ENCODE results near the gene BABAM2. TPM values are rescaled to one million over a fixed set of nuclear protein-coding genes. Genes with fewer than 3 reads are reported as not detected.

The BABAM2 gene
- total and polyA plus RNA-seq, 2 experiments from 2014 or later: 17.8 to 21.5 TPM

DNA sequence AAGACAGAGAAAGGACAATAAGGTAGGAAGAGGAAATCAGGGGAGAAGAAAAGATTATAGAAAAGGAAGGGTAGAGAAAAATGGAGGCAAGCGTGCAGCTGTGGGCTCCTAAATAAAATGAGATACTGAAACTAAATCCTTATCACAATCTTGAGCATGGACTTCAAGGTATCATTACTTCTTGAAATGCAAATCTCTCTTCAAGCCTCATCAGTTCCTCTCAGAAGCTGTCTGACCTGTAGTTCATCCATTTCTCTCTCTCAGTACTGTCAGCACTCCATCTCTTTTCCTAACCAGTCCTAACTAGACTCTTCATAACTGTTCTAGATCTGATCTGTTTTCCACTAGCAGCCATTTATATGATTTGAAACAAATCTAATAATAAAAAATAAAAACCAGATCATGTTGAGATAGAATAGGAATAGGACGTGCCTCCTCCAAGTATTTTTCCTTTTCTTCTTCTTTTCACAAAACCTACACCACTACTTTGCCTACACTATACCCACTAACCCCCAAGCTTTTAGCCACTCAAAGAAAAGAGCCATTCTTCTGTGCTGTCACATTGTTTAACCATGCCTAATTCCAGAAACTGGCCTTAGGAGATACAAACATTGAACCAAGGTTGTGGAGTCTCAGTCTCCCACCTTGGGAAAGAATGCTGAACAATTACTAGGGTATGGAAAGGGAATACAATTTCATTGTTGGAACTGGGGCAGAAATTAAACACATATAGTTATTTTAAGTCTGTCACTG is 21.1 kb downstream of the BABAM2 start:
- Histone ChIP-seq H3F3A (replicated peaks; ENCODE audit: low read depth) (no peaks in the 10 kb centered on the region), H3K27ac (ENCODE audit: low read depth) (no peak overlapping the region), H4K20me1 (replicated peaks; ENCODE audit: insufficient read depth) (no peaks in the 10 kb centered on the region), H3K4me2 (no peak overlapping the region), H3K4me1 (ENCODE audit: insufficient read depth) (peaks cover 9% of the 10 kb centered on the region; the same call in 1 of the 2 replicates), H3K79me2 (replicated peaks; ENCODE audit: insufficient read depth) (no peaks in the 10 kb centered on the region), H2AFZ (no peak overlapping the region), H3K36me3 (ENCODE audit: insufficient read depth) (no peaks in the 10 kb centered on the region), H3K9me2 (ENCODE audit: insufficient read depth) (no peaks in the 10 kb centered on the region), H3K4me3 (no peak overlapping the region), H3K27me3 (ENCODE audit: insufficient read depth) (no peaks in the 10 kb centered on the region)
- Mint-ChIP-seq H3K27ac (peak overlapping the region; percentile 6; the same call in 1 of the 2 replicates), H3K27me3 (ENCODE audit: insufficient read depth, low read depth, poor library complexity) (no peaks in the 10 kb centered on the region), H3K36me3 (ENCODE audit: low read depth) (no peaks in the 10 kb centered on the region), H3K4me3 (no peak overlapping the region), H3K4me1 (peaks cover 8% of the 10 kb centered on the region; the same call in 2 of the 3 replicates), H3K9me3 (no peaks in the 10 kb centered on the region)
- ATAC-seq: no peak
- TF ChIP-seq ZNF331 (CRISPR knock-in tag; IDR thresholded peaks at IDR 0.05; ENCODE audit: low read depth) (no peak), ETS1 (IDR thresholded peaks at IDR 0.05) (no peak), STAT1 (IDR thresholded peaks at IDR 0.05; ENCODE audit: unreplicated experiment) (no peak), ZNF114 (CRISPR knock-in tag; IDR thresholded peaks at IDR 0.05) (no peak), EZH2phosphoT487 (IDR thresholded peaks at IDR 0.05; ENCODE audit: unreplicated experiment) (no peak), CREB1 (CRISPR knock-in tag; IDR thresholded peaks at IDR 0.05; ENCODE audit: low read depth) (no peak), ZNF462 (CRISPR knock-in tag; IDR thresholded peaks at IDR 0.05) (no peak), REST (IDR thresholded peaks at IDR 0.05; ENCODE audit: unreplicated experiment) (no peak), JUNB (IDR thresholded peaks at IDR 0.05; ENCODE audit: unreplicated experiment) (no peak), POLR2AphosphoS5 (IDR thresholded peaks at IDR 0.05; ENCODE audit: low read depth) (no peak)
- TF ChIP-seq, protein P1, sequence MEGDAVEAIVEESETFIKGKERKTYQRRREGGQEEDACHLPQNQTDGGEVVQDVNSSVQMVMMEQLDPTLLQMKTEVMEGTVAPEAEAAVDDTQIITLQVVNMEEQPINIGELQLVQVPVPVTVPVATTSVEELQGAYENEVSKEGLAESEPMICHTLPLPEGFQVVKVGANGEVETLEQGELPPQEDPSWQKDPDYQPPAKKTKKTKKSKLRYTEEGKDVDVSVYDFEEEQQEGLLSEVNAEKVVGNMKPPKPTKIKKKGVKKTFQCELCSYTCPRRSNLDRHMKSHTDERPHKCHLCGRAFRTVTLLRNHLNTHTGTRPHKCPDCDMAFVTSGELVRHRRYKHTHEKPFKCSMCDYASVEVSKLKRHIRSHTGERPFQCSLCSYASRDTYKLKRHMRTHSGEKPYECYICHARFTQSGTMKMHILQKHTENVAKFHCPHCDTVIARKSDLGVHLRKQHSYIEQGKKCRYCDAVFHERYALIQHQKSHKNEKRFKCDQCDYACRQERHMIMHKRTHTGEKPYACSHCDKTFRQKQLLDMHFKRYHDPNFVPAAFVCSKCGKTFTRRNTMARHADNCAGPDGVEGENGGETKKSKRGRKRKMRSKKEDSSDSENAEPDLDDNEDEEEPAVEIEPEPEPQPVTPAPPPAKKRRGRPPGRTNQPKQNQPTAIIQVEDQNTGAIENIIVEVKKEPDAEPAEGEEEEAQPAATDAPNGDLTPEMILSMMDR (conservative IDR thresholded peaks at IDR 0.05; ENCODE audit: low read depth in 2 of 2): no peak
- DNase-seq (ENCODE audit: low spot score): no peak
